AML-193 (cell line): ENCODE measurements around the gene CDK10.
"Not testable (repeated sequence)": the region's sequence is repeated elsewhere in the genome, so short reads cannot be mapped to it uniquely, and the experiment has no call there.

Experiments
- DNase-seq, 2 experiments: peaks; one replicate each; lab custom pipeline; 2025; lab: John Stamatoyannopoulos, UW

CDK10 gene

GRCh38 chr16:89696670-89697128 lies 10.2 kb downstream of the CDK10 start:
- no peak for DNase-seq

GRCh38 chr16:89697161-89697615 lies 10.7 kb downstream of the CDK10 start:
- DNase-seq: no peak

- no peak for DNase-seq
Measured at GRCh38 chr16:89697616-89698331, 11.3 kb downstream of the CDK10 start.

- DNase-seq: not testable (repeated sequence)
Measured at GRCh38 chr16:89698717-89699116, 12.2 kb downstream of the CDK10 start.

- not testable (repeated sequence) for DNase-seq
Measured at GRCh38 chr16:89699629-89700099, 13.2 kb downstream of the CDK10 start.

DNA sequence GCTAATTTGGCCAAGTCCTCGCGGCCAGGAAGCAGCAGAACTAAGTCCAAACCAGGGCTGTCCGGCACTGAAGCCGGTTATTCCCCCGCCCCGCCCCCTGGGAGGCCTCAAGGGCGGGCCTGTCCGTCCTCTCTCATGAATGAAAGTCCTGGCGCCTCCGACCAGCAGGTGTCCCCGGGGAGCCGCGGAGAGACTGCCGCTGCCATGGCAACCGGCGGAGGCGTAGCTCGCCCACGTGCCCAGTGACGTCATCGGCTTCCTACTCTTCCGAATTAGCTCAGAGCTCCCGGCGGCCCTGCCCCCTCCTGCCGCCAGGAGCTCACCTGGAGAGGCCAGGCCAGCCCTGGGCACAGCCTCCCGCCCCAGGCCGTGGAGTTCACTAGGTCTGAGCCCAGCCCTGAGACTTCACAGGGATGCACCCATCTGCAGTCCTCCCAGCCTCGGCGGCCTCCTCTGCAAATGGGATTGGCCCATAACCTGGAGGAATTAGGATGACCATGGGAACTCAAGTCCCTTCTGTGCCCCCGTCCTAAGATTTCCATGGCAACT lies 13.7 kb downstream of the CDK10 start:
- DNase-seq: peak; percentile 92 to 94

DNA sequence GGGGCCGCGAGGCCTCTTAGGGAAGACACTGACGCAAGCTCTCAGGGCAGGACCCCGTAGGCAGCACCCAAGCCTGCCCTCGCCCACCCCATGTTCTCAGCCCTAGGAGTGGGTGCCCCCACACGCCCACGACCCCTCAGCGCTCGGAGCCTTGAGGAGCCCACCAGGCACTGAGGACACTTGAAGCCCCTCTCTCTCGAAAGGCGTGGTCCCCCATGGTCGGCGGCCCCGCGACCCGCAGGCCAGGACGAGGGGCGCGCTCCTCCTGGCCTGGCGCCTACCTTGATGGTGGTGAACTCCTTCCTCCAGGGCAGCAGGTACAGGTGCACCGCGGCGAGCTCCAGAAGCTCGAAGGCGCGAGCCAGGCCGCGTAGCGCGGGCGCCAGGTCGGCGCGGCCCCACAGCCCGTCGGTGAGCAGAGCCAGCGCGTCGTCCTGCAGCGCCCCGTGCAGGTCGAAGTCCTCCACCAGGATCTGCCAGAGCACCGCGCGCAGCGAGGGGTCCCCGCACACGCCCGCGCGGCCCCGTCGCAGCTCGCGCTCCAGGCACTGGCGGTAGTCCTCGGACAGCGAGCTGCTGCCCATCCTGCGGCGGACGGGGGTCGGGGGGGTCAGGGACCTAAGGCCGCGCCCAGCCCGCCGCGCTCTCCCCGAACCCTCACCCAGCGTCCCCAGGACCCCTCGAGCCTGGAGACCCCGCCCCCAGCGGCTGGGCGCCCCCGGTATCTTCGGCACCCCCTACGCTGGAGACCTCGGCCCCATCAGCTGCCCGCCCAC lies 14.3 kb downstream of the CDK10 start:
- DNase-seq: peak in 1 of 2 experiments; percentile 16

GRCh38 chr16:89701425-89702406 lies 15.2 kb downstream of the CDK10 start, which contains the start of gene SPATA2L:
Gene SPATA2L, minus strand, starts transcription at chr16:89701705. Its CDS starts 473 bp downstream, at chr16:89701232.
- DNase-seq: peak; percentile 81 to 89

GRCh38 chr16:89704281-89704680 lies 17.8 kb downstream of the CDK10 start:
- no peak for DNase-seq

GRCh38 chr16:89705006-89705405 lies 18.5 kb downstream of the CDK10 start:
- no peak for DNase-seq

DNA sequence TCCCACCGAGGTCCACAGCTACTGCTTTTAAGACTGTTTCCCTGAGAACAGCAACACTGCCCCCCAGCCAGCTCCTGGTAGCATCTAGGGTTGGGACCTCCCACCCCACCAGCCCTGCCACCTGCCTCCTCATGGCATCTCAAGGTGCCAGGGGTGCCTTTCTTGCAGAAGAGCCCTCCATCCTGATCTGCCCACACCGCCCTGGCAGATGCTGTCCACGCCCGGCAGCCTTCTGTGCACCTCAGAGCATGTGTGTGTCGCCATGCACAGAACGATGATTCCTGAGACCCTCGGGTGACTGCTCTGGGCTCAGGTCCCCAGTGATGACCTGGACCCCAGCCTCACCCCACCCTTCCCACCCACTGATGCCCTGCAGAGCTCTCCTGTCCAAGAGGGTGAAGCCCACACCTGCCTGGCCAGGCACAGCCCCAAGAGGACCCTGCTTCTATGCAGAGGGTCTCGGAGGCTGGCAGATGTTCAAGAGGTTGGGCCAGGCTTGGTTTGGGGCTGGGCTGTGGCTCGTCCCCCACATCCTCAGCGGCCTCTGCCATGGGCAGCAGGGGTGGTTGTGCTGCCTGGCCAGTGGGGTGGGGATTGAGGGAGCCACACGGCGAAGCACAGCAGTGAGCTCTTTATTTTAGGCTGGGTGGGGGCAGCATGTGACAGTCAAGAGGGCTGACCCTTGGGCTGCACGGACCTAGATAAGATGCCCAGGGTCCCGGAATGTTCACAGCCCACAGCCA lies 20.2 kb downstream of the CDK10 start:
- DNase-seq: no peak

- DNase-seq: no peak
Measured at GRCh38 chr16:89707695-89708094, 21.2 kb downstream of the CDK10 start.

- DNase-seq: no peak
Measured at GRCh38 chr16:89708481-89708931, 22.0 kb downstream of the CDK10 start.

- no peak for DNase-seq
Measured at GRCh38 chr16:89709166-89709565, 22.7 kb downstream of the CDK10 start.

DNA sequence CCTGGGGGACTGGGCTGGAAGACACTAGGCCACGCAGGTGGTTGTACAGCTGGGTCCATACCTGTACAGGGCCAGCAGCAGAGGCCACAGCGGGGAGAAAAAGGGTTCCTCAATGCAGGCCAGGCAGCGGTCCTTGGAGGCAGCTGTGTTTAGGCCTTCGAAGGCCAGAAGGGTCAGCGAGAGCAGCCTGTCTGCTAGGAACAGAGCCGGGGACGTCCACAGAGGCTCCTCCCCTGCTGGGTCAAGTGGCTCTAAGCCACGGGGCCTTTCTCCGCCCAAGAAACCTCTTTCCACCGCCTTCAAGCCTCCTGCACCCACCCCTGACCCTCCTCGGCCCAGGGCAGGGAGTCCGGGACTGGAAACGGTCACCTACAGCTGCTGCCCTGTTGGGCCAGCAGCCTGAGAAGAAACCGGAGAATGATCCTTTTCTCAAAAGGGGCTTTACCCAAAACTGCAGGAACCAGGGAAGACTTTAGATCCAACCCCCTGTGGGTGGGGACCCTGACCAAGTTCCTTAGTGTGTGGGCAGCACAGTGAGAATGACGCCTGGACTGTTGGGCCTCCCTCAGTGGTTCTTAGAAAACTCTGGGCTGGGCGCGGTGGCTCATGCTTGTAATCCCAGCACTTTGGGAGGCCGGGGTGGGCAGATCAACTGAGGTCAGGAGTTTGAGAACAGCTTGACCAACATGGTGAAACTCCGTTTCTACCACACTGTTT lies 23.4 kb downstream of the CDK10 start:
- no peak for DNase-seq

DNA sequence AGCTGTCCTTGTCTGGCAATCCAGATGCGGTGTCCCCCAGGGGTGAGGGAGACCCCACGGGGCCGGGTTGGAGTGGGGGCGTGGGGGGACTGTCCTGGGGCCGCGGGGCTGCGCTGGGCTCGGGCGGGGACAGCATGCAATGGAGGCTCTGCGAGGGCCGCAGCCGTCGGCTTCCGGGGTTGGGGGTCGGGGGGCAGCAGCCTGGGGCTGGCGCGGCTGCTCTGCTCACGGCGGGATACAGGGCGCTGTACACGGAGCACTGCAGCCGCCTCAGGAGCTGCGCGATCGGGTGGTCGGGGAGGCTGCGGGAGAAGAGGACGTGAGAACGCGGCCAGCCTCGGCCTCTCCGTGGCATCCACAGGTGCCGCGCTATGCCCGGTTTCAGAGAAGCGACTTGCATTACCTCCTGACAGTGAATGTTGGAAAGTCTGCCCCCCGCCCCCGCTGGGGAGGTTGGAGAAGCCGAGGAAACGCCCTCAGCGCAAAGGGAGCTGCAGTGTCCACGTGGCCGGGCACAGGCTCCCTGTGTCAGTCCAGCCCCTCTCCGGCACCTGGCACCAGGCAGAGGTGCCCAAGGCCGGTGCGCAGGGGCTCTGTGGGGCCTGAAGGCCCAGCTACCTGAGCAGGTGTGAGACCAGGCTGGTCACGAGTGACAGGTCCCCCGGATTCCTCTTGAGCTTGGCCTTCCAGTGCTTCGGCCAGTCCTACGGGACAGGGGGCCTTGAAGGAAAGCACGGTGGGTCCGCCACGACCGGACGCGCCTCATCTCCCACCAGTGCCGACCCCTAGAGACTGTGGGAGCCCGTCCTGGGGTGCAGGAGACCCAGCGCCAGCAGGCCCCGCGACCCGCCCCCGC lies 24.4 kb downstream of the CDK10 start:
- DNase-seq: no peak

GRCh38 chr16:89711601-89712273 lies 25.2 kb downstream of the CDK10 start:
- DNase-seq: peak; percentile 21 to 30

- no peak for DNase-seq
Measured at GRCh38 chr16:89712274-89712781, 25.8 kb downstream of the CDK10 start.
